NB4 (cell line): ENCODE measurements around the gene LCE1F.

Experiments
- DNase-seq: peaks from one replicate; pipeline ENCODE4 v3.0.0; 2010; ENCODE audit warnings: low read depth
- H3K4me3 ChIP-seq: one replicate; pipeline ENCODE4 v1.5.1; 2011; ENCODE audit warnings: mild to moderate bottlenecking, low read depth, low read length, moderate library complexity
- MYC ChIP-seq: IDR thresholded peaks from 2 replicates; pipeline ENCODE4 v1.6.1; 2011; ENCODE audit warnings: low read depth, low read length
- POLR2A ChIP-seq: IDR thresholded peaks from 2 replicates; pipeline ENCODE4 v1.6.1; 2011; ENCODE audit warnings: mild to moderate bottlenecking; ENCODE audit not compliant: insufficient read length; ENCODE audit errors: extremely low read depth
- TF ChIP-seq, protein P1 (sequence below): IDR thresholded peaks from one replicate; pipeline ENCODE4 v1.5.1; 2012; ENCODE audit warnings: low read depth, low read length
- TF ChIP-seq, protein P2 (sequence below): IDR thresholded peaks from 2 replicates; pipeline ENCODE4 v1.6.1; 2011; ENCODE audit warnings: low read depth, low read length

The LCE1F gene, protein sequence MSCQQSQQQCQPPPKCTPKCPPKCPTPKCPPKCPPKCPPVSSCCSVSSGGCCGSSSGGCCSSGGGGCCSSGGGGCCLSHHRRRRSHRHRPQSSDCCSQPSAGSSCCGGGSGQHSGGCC

DNA sequence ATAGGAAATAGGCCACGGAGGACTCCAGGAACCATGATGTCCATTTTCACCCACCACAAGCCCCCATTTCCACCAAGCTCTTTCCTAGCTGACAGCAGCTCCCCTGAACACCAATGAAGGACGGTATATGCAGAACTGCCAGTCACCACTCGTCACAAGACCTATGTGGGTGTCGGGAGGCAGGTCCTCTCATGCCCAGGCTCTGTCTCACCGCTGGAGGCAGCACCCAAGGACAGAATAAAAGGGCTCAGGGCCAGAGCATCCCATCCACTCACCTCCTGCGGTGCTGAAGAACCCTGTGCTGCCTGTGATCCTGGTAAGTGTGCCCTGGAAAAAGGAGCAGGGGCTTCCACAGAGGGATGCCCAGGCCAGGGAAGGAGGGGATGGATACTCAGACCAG lies at the start of gene LCE1F:
Gene LCE1F (plus strand): TSS at position 266 of the 400 bp plus-strand sequence. CDS start 1,232 bp downstream, outside the sequence.
- no peak for DNase-seq
- no peak within 1 kb of the TSS for H3K4me3 ChIP-seq
- TF ChIP-seq MYC (no peak), POLR2A (no peak)
- TF ChIP-seq, protein P1, sequence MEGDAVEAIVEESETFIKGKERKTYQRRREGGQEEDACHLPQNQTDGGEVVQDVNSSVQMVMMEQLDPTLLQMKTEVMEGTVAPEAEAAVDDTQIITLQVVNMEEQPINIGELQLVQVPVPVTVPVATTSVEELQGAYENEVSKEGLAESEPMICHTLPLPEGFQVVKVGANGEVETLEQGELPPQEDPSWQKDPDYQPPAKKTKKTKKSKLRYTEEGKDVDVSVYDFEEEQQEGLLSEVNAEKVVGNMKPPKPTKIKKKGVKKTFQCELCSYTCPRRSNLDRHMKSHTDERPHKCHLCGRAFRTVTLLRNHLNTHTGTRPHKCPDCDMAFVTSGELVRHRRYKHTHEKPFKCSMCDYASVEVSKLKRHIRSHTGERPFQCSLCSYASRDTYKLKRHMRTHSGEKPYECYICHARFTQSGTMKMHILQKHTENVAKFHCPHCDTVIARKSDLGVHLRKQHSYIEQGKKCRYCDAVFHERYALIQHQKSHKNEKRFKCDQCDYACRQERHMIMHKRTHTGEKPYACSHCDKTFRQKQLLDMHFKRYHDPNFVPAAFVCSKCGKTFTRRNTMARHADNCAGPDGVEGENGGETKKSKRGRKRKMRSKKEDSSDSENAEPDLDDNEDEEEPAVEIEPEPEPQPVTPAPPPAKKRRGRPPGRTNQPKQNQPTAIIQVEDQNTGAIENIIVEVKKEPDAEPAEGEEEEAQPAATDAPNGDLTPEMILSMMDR, result no peak
- TF ChIP-seq, protein P2, sequence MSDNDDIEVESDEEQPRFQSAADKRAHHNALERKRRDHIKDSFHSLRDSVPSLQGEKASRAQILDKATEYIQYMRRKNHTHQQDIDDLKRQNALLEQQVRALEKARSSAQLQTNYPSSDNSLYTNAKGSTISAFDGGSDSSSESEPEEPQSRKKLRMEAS, result no peak

DNA sequence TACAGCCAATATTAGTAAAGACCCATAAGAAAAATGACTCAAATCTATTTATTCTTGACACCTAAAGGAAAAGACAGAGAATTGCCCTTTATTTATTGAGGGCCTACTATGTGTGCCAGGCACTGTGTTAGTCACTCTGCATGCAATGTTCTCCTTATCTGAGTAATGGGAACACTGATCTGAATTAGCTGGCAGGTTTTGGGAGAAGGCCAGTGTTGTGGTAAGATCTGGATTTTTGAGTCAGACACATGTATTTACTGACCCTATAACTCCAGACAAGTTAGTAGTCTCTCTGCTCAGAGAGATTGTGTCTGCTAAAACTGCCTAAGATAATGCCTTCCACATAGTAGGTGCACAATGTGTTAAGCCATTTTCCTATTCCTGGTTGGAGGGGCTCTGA lies 49.7 kb upstream of the LCE1F start:
- no peak for DNase-seq
- no peak overlapping the region for H3K4me3 ChIP-seq
- TF ChIP-seq, protein P2, result no peak
- no peak for TF ChIP-seq POLR2A
- TF ChIP-seq, protein P1, result no peak
- no peak for TF ChIP-seq MYC

DNA sequence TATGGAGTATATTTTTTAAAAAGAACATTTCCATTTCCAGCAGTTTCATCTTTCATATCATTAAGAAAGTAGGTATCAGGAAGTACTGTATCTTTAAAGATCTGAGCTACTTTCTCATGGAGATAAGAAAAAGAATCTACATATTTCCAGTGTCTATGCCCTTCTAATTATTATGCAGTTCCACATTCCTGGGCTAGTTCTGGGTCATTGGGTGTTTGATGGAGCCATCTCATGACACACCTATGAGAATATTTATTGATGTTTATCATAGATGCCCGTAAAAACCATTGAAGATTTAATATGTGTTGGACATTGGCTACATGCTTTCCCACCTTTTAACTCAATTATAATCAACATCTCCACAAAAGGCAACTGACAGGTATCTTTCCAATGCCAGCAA lies 46.0 kb upstream of the LCE1F start:
- no peak for DNase-seq
- TF ChIP-seq, protein P2, result no peak
- TF ChIP-seq POLR2A (no peak), MYC (no peak)
- TF ChIP-seq, protein P1, result no peak
- H3K4me3 ChIP-seq, result no peak overlapping the region

DNA sequence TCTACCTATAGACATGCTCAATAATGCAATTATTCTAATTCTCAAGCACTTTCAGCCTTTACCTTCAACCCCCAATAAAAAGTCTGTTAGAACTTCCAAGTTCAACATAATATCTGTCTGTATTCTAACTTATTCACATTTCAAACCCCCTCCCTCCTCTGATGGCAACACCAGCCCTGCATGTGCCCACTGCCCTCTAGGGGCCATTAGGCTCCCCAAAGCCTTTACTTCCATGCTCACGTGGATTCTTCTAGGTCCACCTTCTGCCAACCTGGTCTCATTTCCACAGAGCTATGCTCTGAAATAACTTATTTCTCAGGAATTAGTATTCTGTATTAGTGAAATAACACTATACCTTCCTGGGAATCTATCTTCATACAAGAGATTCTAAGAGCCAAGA lies 39.3 kb upstream of the LCE1F start:
- no peak for TF ChIP-seq MYC
- TF ChIP-seq, protein P2, result no peak
- TF ChIP-seq POLR2A, result no peak
- TF ChIP-seq, protein P1, result peak; percentile 43
- no peak overlapping the region for H3K4me3 ChIP-seq
- peak; percentile 14 for DNase-seq

DNA sequence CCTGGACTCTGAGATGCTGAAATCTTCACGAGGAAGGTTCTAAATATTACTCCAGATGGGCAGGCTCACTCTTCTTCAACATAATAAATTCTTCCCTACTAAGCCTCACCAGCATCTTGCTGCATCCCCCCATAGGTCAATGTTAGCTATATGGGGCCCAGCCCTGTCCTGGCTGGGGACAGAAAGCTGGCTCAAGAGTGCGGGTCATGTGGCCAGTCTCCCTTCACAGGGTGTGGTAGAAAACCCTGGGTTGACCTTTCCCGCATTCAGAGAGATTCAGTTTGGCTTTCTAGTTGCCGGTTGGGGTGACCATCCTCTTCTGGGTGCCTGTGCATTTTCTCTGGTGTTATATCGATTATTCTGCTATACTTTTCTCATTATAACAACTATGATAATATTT lies 36.9 kb upstream of the LCE1F start:
- H3K4me3 ChIP-seq, result no peak overlapping the region
- no peak for DNase-seq
- TF ChIP-seq POLR2A (no peak), MYC (no peak)
- TF ChIP-seq, protein P2, result no peak
- TF ChIP-seq, protein P1, result no peak
